Sigmoid colon (tissue), 4 donors: ENCODE data around the gene PLPP1.

ENCODE experiments used
- EP300 ChIP-seq, 4 donors: sonication (generic); formaldehyde crosslinking; IDR thresholded peaks; one replicate each; pipeline ENCODE4 v1.6.1; 2017; ENCODE audit warnings: antibody characterized with exemption in 4 of 4
- POLR2A ChIP-seq, 2 donors: fragments of 450-650 bp; IDR thresholded peaks; one replicate each; pipeline ENCODE4 v1.6.1; 2016; ENCODE audit warnings: antibody characterized with exemption in 2 of 2, mild to moderate bottlenecking in 2 of 2, moderate library complexity in 2 of 2
- TF ChIP-seq, protein P1 (sequence below), 4 experiments: fragments of 450-650 bp in 3 of 4; fragments of 200-600 bp in 1 of 4; IDR thresholded peaks; one replicate each; pipeline ENCODE4 v1.5.1; 2016 to 2019; ENCODE audit warnings: antibody characterized with exemption in 4 of 4, mild to moderate bottlenecking in 3 of 4, moderate library complexity in 2 of 4

DNA sequence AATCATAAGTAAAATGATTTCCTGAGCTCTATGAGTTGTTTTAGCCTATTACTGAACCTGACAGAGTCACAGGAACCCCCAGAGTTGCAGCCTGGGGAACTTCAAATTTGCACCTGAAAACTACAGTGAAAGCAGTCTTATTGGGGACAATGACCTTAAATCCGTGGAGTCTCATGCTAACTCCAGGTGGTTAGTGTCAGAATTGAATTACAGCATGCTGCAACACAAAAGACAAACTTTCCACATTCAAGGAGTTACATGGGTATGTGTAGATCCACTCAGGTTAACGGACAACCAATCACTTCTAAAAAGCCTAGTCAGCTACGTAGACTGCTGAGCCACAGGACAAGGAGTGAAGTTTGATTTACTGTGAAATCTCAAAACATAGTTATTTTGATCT lies 49.7 kb downstream of the PLPP1 start:
- TF ChIP-seq POLR2A (IDR thresholded peaks at IDR 0.05) (no peak), EP300 (IDR thresholded peaks at IDR 0.05) (no peak)
- TF ChIP-seq, protein P1, sequence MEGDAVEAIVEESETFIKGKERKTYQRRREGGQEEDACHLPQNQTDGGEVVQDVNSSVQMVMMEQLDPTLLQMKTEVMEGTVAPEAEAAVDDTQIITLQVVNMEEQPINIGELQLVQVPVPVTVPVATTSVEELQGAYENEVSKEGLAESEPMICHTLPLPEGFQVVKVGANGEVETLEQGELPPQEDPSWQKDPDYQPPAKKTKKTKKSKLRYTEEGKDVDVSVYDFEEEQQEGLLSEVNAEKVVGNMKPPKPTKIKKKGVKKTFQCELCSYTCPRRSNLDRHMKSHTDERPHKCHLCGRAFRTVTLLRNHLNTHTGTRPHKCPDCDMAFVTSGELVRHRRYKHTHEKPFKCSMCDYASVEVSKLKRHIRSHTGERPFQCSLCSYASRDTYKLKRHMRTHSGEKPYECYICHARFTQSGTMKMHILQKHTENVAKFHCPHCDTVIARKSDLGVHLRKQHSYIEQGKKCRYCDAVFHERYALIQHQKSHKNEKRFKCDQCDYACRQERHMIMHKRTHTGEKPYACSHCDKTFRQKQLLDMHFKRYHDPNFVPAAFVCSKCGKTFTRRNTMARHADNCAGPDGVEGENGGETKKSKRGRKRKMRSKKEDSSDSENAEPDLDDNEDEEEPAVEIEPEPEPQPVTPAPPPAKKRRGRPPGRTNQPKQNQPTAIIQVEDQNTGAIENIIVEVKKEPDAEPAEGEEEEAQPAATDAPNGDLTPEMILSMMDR (IDR thresholded peaks at IDR 0.05), result no peak
